AG08395 (cell line): ENCODE data around the gene STRA8.
A peak's percentile ranks its signal among the peaks of the same experiment; 100 is the strongest.

Experiments
- DNase-seq: peaks from one replicate; pipeline ENCODE4 v3.0.0; 2012; ENCODE audit warnings: mixed read lengths, low spot score

The STRA8 gene

GRCh38 chr7:135269921-135270320 is 36.3 kb downstream of the STRA8 start:
- DNase-seq = no peak

- DNase-seq = no peak
These were observed 37.1 kb downstream of the STRA8 start for GRCh38 chr7:135270577-135271254.

- no peak for DNase-seq
These were observed 37.6 kb downstream of the STRA8 start for GRCh38 chr7:135271255-135271615.

GRCh38 chr7:135272303-135272702 is 38.7 kb downstream of the STRA8 start:
- DNase-seq = no peak

- no peak for DNase-seq
These were observed 39.9 kb downstream of the STRA8 start for GRCh38 chr7:135273581-135273980.

- peak; percentile 67 for DNase-seq
These were observed 41.0 kb downstream of the STRA8 start for GRCh38 chr7:135274495-135275268.

- no peak for DNase-seq
These were observed 42.4 kb downstream of the STRA8 start for GRCh38 chr7:135275971-135276580.

GRCh38 chr7:135277161-135277560 is 43.5 kb downstream of the STRA8 start:
- DNase-seq = no peak

- DNase-seq = peak; percentile 89
These were observed 47.8 kb downstream of the STRA8 start for GRCh38 chr7:135281363-135281949.

- no peak for DNase-seq
These were observed 49.1 kb downstream of the STRA8 start for GRCh38 chr7:135282561-135283254.

- no peak for DNase-seq
These were observed 50.5 kb downstream of the STRA8 start for GRCh38 chr7:135283959-135284638.

GRCh38 chr7:135285547-135286233 is 52.1 kb downstream of the STRA8 start:
- DNase-seq = no peak

GRCh38 chr7:135286876-135287275 is 53.2 kb downstream of the STRA8 start:
- DNase-seq = no peak

- no peak for DNase-seq
These were observed 57.0 kb downstream of the STRA8 start for GRCh38 chr7:135290594-135290993.

GRCh38 chr7:135291809-135292253 is 58.2 kb downstream of the STRA8 start:
- DNase-seq = peak; percentile 13

GRCh38 chr7:135299235-135299634 is 65.6 kb downstream of the STRA8 start:
- DNase-seq = no peak

GRCh38 chr7:135300913-135301765 is 67.5 kb downstream of the STRA8 start:
- peak; percentile 61 for DNase-seq
